NCI-H345 (cell line): ENCODE measurements around the gene GLT1D1.
A peak's percentile ranks its signal among the peaks of the same experiment; 100 is the strongest.
"Not testable (repeated sequence)": the region's sequence is repeated elsewhere in the genome, so short reads cannot be mapped to it uniquely, and the experiment has no call there.

Experiments
- DNase-seq: peaks from one replicate; lab custom pipeline; 2025; lab: John Stamatoyannopoulos, UW

The GLT1D1 gene

DNA sequence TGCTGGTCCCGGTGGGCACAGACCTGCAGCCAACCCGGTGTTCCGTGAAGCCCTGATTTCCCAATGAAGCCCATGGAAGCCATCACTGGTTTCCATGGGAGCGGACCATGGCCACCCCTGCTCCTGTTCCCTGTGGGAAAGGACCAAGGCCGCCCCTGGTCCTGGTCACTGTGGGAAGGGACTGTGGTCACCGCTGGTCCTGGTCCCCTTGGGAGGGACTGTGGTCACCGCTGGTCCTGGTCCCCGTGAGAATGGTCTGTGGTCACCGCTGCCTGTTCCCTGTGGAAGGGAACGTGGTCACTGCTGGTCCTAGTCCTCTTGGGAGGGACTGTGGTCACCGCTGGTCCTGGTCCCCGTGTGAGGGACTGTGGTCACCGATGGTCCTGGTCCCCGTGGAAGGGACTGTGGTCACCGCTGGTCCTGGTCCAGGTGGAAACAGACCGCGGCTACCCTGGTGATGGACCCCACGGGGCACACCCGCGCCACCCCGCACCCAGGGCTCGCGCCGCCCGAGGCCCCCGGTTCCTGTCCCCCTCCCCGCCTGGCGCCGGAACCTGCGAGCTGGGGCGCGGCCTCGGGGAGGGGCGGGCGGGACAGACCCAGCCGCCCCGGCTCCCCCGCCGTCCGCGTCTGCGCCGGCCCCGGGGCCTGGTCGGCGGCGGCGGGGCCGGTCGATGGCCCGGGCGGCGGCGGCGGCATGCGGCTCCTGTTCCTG lies at the start of gene GLT1D1:
Gene GLT1D1, plus strand, starts transcription at position 594 of the 715 bp plus-strand sequence. Its CDS starts 104 bp downstream, at position 698.
- no peak for DNase-seq

DNA sequence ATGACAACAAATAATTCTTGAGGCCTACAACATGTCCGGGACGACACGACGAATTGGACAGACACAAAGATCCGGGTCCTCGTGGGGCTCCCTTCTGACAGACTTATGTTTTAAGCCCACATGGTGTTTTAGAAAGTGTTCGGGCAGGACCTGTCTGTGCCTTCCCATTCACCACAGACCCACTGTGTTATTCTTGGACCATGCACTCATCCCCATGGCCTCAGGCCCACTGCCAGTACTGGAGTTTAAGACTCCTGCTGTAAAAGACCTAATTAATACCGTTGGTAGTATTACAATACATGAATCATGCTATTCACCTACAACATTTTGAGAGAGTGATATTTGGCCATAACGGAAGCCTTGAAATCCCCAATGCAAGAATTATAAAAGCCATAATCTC lies 49.5 kb upstream of the GLT1D1 start:
- no peak for DNase-seq

DNA sequence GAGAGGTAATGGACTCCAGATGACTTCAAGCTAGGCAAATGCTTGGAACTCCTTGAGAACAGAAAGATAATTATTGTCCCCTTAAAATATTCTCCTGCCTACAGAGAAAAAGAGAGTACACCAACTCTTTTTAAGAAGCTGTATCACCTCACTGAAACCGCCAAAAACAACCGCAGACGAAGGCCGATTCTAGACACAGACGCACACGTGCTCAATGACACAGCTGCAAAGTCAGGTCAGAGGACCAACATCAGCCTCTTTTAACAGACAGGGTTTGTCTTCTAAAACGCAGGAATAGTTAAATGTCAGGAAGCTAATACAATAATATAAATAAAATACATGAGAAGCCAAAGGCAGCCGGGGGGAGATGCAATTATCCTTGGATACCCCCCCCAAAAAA lies 48.5 kb upstream of the GLT1D1 start:
- DNase-seq: no peak

DNA sequence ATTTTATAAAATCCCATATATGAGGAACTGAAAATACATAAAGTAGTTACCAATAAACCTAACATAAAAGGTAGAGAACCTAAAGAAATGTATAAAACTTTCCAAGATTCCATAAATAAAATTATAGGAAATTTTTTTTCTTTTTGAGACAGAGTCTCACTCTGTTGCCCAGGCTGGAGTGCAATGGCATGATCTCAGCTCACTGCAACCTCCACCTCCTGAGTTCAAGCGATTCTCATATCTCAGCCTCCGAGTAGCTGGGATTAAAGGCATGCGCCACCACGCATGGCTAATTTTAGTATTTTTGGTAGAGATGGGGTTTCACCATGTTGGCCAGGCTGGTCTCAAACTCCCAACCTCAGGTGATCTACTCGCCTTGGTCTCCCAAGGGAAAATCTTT lies 47.9 kb upstream of the GLT1D1 start:
- not testable (repeated sequence) for DNase-seq

DNA sequence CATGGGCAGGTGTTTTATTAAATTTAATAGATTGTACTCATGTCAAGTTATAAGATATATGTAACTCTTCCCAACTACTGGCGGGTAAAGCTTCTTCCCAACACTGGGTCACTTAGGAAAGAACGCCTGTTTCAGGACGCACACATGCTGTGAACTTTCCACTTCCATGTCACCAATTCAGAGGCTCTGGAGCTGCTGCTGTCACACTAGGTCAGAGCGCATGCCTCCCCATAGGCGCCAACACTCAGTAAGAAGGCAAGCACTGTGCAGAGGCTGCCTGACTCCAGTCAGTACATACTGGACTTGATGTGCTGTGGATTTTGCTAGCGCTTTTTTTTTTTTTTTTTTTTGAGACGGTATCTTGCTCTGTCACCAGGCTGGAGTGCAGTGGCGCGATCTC lies 46.7 kb upstream of the GLT1D1 start:
- no peak for DNase-seq

DNA sequence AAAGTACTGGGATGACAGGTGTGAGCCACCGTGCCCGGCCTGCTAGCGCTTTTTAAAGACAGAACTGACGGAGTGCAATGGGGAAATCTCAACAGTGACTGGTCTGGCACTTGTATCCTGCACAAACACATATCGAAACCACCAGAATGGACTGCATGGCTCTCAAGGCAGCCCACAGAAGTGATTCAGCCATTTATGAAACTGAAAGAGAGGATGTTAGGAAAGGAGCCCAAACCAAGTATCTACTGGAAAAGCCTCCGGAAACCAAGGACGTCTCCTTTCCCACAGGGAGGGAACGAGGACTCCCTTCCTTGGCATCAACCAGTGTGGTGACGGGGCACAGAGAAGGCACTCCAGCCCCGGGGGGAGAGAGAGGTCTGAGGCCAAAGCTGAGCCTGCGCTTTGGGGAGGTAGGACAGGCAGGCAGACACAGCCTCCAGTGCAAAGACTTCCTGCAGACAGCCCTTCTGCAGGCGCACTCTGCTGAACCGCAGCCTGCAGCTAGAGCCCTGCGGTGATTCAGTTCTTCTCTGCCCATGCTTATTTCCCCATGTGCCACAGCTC lies 46.0 kb upstream of the GLT1D1 start:
- DNase-seq: no peak

DNA sequence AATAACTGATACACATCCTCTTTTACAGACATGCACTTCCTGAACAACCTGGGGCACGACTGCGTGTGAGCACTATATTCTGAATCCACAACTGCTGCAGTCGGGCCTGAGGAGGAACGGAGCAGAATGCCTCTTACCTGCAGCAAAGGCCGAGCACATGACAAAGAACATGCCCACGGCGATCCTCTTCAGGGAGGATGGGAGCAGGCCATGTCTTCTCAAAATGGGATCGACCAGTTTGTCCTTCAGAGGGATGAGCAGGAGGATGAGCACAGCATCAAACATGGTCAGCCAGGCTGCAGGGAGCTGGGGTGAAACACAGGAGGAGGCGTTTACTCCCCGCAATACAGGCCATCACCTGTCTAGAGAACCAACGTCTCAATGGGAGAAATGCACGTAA lies 44.6 kb upstream of the GLT1D1 start:
- no peak for DNase-seq

DNA sequence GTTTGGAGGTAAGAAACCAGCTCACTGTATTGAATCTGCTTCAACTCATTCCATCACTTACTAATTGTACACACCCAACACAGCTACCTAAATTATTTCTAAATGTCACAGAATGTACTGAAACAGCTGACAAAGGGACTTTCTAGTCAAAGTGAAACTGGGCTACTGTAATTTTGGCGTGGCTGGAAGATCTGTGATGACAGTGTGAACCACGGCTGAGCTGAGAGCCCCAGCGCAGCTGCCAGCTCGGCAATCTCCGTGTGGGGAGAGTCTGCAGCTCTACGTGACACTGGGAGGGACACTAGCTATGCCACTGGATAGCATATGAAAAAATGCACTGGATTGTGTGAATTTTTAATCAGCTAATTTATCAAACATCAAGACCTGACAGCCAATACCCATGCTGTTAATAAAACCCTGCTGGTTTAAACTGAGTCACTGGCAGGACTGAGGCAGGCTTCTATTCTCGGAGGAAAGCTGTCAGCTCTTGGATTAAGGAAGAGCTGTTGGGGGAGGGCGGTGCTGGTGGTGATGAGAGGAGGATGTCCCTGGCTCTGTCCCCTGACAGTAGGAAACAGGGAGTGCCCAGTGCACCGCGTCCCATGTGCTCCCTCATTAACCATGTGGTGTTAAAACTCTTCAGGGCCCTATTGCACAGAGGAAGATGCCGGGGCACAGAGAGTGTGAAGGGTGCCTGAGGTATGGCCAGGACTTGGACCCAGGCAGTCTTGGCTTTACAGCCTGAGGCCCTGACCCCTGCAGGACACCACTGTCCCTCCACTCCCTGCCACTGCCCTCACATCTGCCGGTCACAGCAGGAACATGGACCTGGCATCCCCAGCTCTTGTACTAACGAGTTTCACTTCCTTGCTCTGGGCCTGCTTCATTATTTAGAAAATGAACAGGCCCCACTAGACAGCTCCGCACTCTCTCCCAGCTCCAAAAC lies 42.8 kb upstream of the GLT1D1 start:
- DNase-seq: no peak

DNA sequence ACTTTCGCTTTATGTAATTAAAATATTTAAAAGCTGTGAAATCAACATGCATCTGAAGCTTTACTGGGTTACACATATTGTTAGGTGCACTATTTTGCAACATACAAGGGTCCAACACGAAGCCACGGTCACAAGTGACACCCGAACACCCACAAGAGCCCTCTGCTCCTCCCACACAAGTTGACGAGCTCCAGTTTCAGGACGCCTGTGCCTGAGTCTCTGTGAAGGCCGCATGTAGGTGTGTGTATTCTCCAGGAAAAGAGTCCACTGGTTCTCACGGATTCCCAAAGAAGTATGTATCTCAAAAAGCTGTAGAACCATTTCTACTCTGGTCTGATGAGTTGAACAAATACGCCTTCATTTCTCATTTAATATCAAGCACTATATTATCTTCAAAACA lies 41.5 kb upstream of the GLT1D1 start:
- DNase-seq: no peak

DNA sequence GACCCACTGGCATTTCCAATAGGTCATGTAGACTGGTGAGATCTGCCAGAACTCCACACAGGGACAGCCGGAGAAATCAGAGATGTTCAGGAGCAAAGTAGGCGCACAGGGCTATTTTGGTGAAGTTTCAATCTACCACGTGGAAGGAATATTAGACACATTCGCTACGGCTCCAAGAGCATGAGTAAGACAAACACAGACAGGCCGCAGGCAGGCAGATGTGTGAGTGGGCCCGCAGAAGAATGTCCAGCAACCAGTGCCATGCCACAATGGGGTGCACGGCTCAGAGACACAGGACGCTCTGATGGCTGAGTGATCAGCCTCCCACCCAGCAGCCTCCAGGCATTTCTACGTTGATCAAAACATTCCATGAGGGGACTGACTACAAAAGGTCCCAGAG lies 39.9 kb upstream of the GLT1D1 start:
- DNase-seq: no peak

DNA sequence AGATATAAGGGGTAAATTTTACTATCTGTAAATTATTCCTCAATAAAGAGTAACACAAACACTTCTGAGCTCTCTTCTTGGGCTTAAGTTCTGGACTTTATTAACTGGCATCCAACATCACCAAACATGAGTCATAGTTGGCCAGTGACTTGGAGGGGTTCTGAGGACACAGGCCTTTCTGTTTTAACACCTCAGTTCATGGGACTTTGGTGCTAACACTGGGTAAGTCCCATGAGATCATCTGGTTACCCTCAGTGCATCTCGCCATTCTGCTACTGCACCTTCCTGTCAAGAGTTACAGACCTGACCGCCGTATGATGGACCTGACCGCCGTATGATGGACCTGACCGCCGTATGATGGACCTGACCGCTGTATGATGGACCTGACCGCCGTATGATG lies 39.4 kb upstream of the GLT1D1 start:
- no peak for DNase-seq

DNA sequence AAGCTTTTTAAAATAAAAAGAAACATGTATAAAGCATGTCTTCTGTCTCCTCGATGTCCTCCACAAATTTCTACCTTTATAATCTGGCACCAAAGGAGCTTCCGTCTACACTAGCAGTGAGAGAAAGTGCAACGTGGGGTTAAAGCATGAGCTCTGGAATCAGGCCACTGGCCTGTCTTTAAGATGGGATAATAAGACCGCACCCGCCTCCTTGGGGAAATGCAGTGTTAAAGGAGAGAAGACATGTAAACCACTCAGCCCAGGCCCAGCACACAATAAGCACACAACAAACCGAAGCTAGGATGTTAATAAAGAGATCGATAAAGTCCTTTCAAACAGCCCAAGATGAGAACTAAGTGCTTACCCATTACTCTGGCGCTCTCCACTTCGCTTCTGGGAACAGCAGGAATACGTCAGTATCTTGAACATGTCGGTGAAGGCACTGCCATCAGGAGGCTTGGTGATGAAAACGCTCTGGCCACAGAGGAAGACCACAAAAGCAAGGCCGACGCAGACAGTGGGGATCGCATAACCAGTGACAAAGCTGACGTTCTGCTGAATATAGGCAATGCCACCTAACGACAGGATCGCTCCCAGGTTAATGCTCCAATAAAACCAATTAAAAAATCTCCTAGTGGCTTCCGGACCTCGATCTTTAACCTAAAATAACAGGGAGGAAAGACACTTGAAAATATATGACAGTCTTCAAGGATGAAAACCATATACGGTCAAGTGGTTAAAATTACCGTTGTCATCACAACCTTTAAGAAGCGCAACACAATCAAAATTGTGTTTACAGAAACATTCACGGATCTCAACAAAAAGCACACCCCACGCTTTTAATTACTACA lies 38.6 kb upstream of the GLT1D1 start:
- DNase-seq: no peak

DNA sequence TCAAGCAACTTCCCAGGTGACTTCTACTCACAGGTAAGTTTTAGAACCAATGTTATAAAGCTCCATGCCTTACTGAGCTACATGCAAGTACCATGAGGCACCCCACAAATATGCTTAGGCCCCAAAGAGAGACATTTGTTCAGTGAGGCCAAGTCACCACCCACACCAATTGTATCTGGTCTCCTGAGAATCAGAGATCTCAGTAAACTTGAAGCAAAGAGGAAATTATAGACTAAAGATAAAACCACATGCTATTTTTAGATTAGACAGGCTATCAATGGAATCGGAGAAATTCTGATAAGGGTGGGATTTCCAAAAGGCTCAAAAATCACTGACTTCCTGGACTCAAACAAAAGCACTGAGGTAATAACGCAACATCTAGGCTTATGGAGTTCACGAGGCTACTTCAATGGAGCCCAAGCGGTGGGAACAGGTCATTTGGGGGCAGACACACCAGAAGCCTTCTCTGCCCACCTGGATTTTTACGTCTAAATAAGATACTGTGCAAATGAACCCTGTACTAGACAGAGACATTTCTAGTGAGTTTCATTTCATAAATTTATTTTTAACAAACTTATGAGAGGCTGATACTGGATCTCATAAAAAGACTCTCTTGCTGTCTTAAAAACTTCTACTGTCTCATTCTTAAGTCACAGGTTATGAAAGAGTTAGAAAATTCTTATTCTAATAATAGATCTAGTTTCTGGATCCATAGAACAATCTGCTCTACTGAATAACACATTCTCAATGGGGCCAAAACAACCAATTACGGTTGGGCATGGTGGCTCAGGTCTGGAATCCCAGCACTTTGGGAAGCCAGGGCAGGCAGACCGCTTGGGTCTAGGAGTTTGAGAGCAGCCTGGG lies 37.3 kb upstream of the GLT1D1 start:
- DNase-seq: no peak

DNA sequence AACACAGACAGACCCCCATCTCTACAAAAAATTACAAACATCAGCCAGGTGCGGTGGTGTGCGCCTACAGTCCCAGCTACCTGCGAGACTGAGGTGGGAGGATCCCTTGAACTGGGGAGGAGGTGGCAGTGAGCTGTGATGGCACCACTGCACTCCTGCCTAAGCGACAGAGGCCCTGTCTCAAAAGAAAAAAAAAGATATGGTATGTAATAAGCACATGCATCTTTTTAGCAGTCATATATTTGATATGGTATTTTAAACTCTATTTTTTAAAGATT lies 36.7 kb upstream of the GLT1D1 start:
- DNase-seq: no peak

DNA sequence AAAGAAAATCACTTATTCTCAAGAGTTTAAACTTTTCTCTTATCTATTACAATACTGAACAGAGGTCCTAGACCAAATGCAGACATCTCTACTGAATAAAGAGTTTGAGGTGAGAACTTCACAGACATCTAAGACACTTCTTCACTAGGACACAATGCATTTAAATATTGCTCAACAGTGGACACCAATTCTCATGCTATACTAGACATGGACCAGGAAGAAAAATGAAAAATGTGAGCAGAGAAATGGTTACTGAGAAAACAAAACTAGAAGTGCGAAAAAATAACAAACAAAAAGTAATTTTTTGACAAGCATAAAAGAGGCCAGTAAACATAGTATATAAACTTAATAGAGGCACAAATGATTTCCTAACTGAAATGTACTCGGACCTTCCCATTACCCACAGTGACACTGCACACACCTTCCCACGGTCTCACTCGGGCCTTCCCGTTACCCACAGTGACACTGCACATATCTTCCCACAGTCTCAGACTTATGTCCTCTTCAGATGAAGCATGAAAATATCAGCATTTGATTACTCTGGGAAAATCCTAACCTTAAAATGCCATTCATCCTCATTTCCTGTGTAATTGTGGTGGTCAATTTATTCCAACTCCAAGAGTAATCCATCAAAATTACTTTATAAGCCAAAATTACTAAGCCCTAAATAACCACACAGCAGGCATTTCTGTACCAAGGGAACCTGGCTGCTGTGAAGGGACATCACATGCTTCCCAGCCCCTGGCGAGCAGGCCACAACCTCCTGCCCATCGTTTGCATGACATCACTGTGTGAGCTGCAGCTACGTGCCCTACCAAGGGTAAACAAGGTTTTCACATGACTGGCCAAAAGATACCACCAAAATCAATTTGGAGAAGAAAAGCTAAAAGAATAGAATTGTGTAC lies 35.9 kb upstream of the GLT1D1 start:
- peak; percentile 35 for DNase-seq

DNA sequence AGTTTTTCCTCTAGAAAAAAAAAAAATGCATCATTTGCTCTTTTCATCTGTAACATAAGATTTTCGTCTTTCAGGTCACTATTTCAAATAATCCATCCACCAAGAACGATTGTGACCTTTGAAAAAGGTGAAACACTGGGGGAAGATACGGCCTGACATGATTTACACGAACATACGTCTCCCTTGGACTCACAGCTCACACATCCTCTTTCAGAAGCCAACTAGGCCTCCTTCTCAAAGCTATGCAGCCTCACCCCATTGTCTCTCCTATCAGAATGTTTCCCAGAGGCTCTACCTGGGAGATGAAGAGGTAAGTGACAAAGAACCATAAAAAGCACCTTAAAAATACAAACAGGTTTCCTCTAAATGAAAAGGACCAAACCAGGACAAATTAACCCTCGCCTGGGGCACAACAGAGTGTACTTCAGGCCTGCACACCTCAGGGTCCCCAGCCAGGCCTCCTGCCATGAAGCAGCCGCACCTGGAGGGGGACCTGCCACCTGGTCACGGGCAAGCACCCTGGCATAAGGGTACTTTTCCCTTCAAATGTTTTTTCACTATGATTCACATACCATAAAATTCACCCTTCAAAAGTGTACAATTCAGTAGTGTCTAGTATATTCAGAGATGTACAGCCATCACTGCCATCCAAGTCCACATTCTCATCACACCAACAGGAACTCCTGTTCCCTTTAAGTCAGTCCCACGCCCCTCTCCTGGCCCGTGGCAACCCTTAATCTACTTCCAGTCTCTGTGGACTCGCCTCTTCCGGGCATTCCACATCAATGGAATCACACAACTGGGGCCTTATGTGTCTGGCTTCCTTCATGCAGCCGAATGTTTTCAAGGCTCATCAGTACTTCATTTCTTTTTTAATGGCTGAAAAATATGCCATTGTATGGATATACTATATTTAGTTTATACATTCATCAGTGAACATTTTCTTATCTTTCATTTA lies 34.9 kb upstream of the GLT1D1 start:
- DNase-seq: peak; percentile 11

DNA sequence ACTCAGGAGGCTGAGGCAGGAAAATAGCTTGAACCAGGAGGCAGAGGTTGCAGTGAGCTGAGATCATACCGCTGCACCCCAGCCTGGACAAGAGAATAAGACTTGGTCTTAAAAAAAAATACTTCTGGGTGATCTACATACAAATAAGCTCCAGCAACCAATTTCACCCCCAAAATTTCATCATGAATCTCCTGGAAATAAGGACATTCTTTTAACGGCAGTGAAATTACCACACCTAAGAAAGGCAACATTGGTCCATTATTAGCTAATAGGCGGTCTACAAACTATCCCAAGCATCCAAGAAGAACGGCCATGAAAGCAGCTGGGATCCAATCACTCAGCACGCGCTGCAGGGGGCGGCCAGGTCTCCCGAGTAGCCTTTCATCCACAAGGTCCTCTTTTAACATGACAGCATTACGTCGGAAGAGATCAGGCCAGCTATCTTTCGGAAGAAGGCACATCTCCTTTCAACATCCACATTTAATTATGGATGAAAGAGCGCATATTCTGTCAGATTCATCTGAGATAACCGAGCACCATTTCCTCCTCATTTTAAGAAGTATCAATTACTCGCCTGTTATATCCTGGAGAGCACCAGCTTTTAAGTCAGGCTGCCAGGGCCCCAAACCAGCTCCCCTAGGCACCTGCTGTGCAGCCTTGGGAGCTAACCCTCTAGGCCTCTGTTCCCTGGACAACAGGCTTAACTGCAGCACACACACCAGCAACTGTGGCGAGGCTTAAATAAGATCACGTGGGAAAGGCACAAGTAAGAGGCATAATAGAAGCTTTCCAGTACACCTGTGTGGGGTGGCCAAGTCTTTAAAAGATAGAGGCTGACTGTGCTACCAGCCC lies 33.8 kb upstream of the GLT1D1 start:
- peak; percentile 44 for DNase-seq

DNA sequence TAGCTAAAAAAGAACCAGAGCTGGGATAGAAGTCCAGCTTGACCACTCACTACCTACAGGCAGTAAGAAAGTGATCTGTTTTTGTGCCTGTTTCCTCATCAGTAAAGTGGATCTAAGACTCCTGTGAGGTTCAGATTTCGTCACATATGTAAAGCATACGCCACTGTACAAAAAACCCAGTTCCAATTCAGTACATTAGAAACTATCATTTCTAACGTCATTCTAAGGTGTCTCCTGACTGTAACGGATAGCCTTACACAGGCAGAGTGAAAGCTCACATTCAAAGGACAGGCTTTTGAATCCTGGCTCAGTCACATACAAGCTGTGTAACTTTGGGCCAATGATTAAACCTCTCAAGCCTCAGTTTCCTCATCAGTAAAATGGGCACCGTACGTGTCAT lies 33.0 kb upstream of the GLT1D1 start:
- DNase-seq: no peak
